Mononuclear cell (primary cell): ENCODE data around the gene ANO4. TPM values are rescaled to one million over a fixed set of nuclear protein-coding genes. Genes with fewer than 3 reads are reported as not detected.

ENCODE experiments used
- H3K27me3 ChIP-seq: 2 replicates; pipeline ENCODE4 v1.6.0; 2011; ENCODE audit warnings: low read length, control low read depth; ENCODE audit not compliant: insufficient read depth
- H3K4me1 ChIP-seq: 2 replicates; pipeline ENCODE4 v1.5.1; 2011; ENCODE audit warnings: mild to moderate bottlenecking, low read length, control low read depth; ENCODE audit not compliant: insufficient read depth
- H3K4me3 ChIP-seq: 2 replicates; pipeline ENCODE4 v1.5.1; 2011; ENCODE audit warnings: mild to moderate bottlenecking, low read length, moderate library complexity
- H3K9me3 ChIP-seq: 2 replicates; pipeline ENCODE4 v1.5.1; 2011; ENCODE audit warnings: low read depth, mild to moderate bottlenecking, control low read depth, low read length
- total RNA-seq: library from RNA; depleted of rRNA; stranded (reverse); fragments of >200 nt; gene quantifications from one replicate; pipeline ENCODE4 v1.2.3, GENCODE V29; 2012

Gene ANO4
- total RNA-seq, 1 donor, result not detected

DNA sequence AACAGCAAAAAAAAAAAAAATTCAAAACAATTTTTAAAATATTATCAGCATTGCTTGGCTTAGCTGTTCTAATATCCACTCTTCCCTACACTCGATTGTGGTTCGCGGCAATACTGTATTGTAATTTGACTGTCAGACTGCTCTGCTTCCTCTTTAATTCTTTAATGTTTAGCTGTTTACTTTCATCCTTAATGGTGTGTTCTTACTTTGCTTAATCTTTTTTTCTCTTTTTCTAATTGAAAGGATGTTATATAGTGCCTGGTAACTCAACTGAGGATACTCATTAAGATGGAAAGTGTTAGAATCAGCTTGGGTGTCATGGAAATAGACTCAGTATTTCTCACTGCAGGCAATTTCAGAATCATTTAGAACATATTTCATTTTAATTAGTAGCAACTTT is 2.0 kb downstream of the ANO4 start:
- Histone ChIP-seq H3K27me3 (peaks cover 3% of the 10 kb centered on the region), H3K4me3 (no peak overlapping the region), H3K4me1 (no peaks in the 10 kb centered on the region), H3K9me3 (no peaks in the 10 kb centered on the region)

DNA sequence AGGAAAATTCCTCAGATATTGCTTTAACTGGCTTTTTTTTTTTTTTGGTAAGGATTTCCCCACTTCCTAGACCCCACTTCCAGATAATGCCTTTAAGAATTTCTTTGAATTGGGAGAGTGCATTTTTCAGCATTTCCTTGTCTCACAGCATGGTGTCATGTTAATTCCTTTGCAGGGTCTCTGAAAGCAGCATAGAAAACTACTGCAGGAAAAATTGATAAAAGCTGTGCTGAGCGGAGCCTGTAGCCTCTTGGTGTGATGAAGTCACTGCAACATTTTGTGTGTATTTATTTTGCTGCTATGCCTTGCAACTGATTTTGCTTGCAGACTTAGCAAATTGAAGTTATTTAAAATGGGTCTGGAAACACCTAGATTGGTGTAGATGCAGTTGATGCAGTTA is 2.7 kb downstream of the ANO4 start:
- no peak overlapping the region for H3K4me3 ChIP-seq
- no peaks in the 10 kb centered on the region for H3K4me1 ChIP-seq
- no peaks in the 10 kb centered on the region for H3K9me3 ChIP-seq
- peaks cover 3% of the 10 kb centered on the region for H3K27me3 ChIP-seq

DNA sequence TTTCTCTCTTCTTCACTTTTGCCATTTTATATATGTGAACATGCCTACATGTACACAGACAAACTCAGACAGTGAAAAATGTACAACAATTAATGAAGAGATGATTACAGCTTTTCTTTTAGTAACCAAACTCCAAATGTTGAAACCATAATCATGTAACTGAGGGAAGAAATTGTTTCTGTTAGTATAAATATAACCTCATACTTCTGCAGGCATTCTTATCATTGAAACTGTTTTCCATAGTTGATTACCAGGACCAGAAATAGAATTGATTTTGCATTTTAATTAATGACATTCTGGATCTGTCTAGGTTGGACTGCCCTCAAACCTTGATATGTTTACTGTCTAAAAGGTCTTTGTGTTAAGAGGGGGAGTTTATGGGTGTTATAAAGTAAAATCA is 3.2 kb downstream of the ANO4 start:
- H3K27me3 ChIP-seq, result peaks cover 3% of the 10 kb centered on the region
- H3K4me1 ChIP-seq, result no peaks in the 10 kb centered on the region
- H3K9me3 ChIP-seq, result no peaks in the 10 kb centered on the region
- H3K4me3 ChIP-seq, result no peak overlapping the region

DNA sequence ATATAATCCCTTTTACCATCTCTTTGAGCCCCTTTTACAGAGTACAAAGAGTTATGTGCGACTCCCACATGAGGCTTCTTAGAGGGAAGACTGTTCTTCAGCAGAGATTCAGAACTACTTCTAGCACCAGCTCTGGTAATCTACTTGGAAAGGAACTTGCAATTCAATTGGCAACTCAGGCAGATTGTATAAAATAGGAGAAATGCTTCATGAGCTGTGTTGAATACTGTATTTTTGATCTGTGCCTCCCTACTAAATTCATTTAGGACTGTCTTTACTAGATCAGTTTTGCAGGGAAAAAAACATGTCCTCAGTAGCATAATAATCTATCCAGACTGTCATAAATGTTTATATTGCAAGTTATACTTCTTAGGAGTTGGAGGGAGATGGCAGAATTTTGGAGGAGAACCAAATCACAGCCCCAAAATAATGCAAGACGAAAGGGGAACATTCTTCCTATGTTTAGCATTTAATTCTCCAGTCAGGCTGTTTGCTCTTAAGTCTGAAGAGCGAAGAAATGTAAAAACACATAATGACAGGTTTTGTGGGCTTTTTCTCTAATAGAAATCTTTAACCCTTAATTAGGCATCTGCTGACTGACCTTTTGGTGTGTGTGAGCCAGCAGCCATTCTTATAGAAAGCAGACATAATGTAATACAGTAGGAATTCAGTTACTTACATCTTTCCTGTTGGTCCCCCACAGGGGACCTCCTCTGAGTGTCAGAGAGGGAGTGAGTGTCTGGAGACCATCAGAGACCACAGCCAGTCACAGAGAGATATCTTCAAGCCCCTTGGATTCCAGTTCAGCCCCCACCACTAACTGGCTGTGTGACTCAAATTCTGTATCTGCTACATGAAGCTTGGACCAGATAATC is 3.9 kb downstream of the ANO4 start:
- Histone ChIP-seq H3K27me3 (peaks cover 3% of the 10 kb centered on the region), H3K4me1 (no peaks in the 10 kb centered on the region), H3K4me3 (no peak overlapping the region), H3K9me3 (no peaks in the 10 kb centered on the region)

DNA sequence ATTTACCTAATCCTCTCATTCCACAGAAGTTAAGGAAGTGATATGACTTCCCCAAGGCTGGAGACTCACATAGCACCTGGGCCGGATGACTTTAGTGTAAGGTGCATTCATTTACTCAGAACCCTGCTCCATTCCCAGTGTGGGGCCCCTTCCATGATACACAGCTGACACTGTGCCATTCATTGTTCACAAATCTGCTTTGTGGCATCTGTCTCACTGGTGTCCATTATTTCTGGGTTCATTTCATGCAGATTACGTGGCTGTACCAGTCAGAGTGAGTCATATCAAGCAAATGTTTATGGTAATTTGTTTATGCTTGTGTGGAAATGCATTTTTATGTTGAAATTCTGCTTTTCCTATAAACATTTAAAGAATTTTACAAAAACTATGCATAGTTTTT is 5.2 kb downstream of the ANO4 start:
- Histone ChIP-seq H3K9me3 (no peaks in the 10 kb centered on the region), H3K4me1 (no peaks in the 10 kb centered on the region), H3K4me3 (no peak overlapping the region), H3K27me3 (peaks cover 3% of the 10 kb centered on the region)

DNA sequence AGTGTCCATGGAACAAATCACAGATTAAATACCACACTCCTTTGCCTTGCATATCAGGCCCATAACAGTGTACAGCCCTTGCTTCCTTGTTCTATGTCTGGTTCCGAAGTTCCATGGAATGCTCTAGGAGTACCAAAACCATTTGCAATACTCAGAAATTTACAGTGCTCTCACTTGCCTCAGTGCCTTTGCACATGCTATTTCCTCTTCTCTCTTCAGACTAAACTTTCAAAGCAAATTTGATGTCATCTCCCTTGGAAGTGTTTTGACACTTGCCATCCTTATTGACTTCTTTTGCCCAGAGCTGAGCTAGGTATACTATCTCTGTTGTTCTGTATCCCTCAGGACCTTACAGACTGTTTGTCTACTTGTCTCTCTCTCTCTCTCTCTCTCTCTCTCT is 6.1 kb downstream of the ANO4 start:
- Histone ChIP-seq H3K4me3 (no peak overlapping the region), H3K4me1 (no peaks in the 10 kb centered on the region), H3K27me3 (no peaks in the 10 kb centered on the region), H3K9me3 (no peaks in the 10 kb centered on the region)

DNA sequence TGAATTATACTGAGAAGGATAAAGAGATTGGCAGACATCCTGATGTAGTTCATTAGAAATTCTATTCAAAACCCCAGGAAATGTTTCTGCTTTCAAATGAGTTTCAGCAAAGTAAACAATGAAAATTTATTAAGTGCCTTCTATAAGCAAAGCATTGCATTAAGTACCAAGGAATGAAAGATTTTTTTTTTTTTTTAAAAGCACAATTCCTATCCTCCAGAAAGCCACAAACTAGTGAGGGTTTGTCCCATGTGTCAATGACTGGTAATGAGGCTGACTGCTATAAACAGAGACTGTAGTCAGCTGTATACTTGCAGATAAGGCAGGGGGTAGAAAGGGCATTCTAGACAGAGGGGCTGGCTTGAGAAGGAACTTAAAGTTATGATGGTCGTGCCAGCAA is 6.7 kb downstream of the ANO4 start:
- H3K4me3 ChIP-seq, result no peak overlapping the region
- H3K9me3 ChIP-seq, result no peaks in the 10 kb centered on the region
- H3K27me3 ChIP-seq, result no peaks in the 10 kb centered on the region
- no peaks in the 10 kb centered on the region for H3K4me1 ChIP-seq

DNA sequence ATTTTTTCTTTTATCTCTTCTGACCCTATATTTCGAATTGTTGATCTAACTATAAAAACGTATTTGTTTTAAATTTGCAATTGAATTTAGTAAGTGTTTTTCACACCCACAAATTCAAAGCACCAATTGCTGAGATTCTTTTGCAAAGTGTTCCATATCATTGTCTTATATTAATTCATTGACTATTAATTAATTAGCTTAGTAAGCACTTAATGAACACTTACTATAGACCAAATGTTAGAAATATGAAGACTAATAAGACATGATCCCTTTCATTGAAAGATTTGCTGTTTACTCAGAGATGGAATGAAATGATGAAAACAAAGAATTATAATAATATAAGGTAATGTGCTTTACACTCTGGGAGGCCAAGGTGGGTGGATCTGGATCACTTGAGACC is 14.2 kb downstream of the ANO4 start:
- H3K27me3 ChIP-seq, result no peaks in the 10 kb centered on the region
- no peaks in the 10 kb centered on the region for H3K9me3 ChIP-seq
- no peak overlapping the region for H3K4me3 ChIP-seq
- no peaks in the 10 kb centered on the region for H3K4me1 ChIP-seq

DNA sequence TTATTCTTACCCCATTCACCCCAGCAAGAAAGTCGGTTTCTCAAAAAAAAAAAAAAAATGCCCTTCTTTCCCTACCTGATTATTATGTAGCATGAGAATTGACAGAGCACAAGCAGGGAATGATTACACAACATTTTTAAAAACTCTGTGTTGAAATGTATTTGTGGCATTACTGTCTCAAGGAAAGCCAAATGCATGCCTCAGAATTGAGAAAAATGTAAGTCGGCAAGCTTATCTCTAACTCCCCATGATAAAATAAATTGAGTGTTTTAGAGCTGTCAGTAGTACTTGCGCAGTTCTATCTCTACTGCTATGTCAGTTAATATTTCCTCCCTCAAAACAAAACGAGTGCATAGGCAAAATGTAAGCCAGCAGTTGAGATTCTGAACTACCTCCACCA is 25.7 kb downstream of the ANO4 start:
- no peaks in the 10 kb centered on the region for H3K27me3 ChIP-seq
- no peaks in the 10 kb centered on the region for H3K9me3 ChIP-seq
- H3K4me3 ChIP-seq, result no peak overlapping the region
- no peaks in the 10 kb centered on the region for H3K4me1 ChIP-seq

DNA sequence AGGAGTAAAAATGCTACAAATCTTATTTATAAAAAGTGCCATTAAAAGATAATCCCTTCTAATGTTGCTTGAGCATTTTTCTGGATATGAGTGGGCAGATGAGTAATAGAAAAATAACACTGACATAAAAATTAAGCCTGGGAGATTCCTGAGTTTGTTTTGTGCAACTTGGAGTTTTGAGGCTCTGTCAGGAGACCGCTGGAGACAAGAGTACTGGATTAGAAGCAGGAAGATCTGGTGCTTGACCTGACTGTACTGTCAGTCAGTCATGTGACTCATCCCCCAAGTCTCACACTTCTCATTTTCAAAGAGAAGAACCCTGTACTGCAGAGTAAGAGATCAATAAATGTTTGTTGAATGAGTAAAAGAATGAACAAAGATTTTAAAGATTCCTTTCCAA is 29.4 kb downstream of the ANO4 start:
- H3K9me3 ChIP-seq, result no peaks in the 10 kb centered on the region
- H3K4me3 ChIP-seq, result no peak overlapping the region
- H3K4me1 ChIP-seq, result no peaks in the 10 kb centered on the region
- no peaks in the 10 kb centered on the region for H3K27me3 ChIP-seq

DNA sequence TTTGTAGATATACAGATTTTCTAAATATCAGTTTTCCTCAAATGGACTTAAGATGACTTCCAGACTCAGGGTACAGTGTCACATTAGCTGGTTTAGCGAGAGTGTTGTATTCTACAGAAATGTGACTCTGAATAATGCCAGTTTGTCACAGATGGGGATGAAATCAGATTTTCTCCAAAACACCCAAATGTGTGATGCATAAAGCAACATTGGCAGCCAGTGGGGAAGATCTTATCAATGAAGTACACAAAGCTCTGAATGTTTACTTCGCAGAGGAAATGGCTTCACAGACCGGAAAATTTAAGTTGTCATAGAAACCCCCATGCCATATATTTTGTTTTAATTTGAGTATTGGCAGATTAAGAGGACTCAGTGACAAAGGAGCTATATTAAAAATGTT is 29.9 kb downstream of the ANO4 start:
- Histone ChIP-seq H3K9me3 (no peaks in the 10 kb centered on the region), H3K27me3 (no peaks in the 10 kb centered on the region), H3K4me1 (no peaks in the 10 kb centered on the region), H3K4me3 (no peak overlapping the region)

DNA sequence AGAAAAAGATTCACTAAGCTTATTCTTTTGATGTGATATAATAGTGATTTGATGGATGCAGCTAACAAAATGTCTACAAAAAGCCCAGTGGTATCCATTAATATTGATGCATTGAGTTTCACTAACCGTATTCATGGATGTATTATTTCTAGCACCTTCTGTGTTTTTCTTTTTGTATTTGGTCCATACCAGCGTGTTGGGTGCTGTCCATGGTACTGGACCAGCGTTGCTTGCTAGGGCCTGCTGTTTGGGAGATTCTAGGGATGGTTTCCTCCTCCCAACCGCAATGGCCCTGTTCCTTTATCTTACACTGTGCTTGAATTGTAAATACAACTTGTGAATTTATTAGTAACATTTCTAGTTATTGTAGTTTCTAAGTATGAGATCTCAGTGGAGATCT is 31.7 kb downstream of the ANO4 start:
- H3K9me3 ChIP-seq, result no peaks in the 10 kb centered on the region

DNA sequence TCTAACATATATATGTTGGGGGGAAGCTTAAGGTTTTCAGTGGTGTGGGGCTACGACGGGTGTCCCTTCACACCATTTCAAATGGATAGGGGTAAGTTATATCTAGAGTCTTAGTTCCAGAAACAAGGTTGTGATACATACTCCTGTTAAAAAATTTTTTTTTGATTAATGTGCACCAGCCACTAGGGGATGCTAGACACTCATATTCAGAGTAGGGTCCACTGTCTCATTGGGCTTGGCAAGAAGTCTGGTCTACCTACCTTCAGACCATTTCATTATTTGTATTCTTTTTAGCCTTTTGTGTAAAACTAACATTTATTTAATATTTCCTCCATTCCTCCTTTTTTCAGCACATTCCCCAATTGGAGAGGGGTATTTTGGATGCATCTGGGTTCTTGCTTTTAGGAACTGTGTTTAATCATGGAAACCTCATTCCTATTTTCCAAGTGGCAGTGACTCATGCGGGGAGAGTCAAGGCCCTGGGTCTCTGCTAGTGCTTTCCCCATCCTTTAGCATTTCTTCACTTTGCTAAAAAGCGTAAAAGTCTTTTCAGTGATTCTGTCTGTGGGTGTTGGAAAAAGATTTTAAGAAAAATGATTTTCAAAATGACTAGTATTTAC is 33.4 kb downstream of the ANO4 start:
- H3K4me1 ChIP-seq, result no peaks in the 10 kb centered on the region
- no peak overlapping the region for H3K4me3 ChIP-seq
- no peaks in the 10 kb centered on the region for H3K27me3 ChIP-seq
- no peaks in the 10 kb centered on the region for H3K9me3 ChIP-seq

More for the DNA sequence above, 31.7 kb downstream of the ANO4 start:
- H3K4me1 ChIP-seq, result no peaks in the 10 kb centered on the region
- no peak overlapping the region for H3K4me3 ChIP-seq
- H3K27me3 ChIP-seq, result no peaks in the 10 kb centered on the region

DNA sequence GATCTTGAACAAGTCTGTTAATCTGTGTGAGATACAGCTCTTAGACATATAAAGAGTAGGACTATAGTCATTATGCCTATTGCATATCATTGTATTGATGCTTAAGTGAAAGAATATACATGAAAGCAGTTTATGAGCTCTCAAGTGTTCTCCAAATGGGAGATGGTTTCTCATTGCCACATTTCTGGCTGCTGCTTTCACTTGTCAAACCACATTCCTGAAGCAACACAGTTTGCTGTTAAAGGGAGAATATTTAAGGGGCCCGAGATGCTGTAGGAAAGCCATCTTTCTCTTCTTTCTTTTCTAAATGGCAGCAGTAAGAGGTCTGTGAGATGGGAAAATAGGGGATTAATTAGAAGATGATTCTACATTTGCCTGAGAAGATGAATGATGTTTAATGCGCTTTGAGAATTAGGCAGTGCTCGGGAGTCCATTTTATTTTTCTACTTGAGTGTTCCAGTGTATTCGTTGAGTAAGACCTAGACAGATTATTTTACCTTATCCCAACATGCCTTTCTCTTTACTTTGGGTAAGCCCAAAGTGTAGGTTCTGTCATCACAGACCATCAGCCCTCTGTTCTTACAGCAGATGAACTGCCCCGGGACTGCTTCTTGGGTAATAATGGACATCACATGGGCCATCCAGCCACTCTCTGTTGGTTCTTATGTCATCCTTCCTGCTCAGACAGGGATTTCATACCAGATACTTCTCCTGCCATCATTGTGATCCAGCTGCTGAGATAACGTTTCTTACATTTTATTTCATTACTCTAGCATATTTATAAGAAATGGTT is 35.6 kb downstream of the ANO4 start:
- no peak overlapping the region for H3K4me3 ChIP-seq
- H3K27me3 ChIP-seq, result no peaks in the 10 kb centered on the region
- H3K9me3 ChIP-seq, result no peaks in the 10 kb centered on the region
- no peaks in the 10 kb centered on the region for H3K4me1 ChIP-seq

DNA sequence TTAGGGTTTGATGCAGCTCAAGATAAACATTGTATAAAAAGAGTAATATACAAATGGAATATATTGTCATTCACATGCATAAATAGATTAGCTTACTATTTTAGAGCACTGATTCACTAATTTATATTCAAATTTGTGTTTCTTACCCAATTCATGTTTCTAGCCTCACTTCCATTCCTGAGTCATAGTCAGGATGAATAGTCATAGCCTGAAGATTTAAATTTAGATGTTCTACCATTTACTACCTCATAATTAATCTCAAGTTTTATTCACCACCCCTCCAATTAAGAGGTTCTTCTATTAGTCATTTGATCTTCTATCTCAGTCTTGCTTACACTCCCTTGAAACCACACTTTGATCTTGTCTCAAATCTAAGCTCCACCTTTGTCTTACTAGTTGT is 38.7 kb downstream of the ANO4 start:
- Histone ChIP-seq H3K4me3 (no peak overlapping the region), H3K27me3 (no peaks in the 10 kb centered on the region), H3K4me1 (no peaks in the 10 kb centered on the region), H3K9me3 (no peaks in the 10 kb centered on the region)
